Activated CD4-positive, alpha-beta T cell treated with anti-CD3 and anti-CD28 coated beads, Interleukin-2, Interleukin-4, amounts not matched to agents 100 ng/mL and 50 ng/mL, durations not matched to agents 16 hours and 8 hours (primary cell): ENCODE data around the gene OR5D13.

ENCODE experiments used
- DNase-seq: peaks from one replicate; pipeline ENCODE4 v3.0.0-alpha.2; 2020; ENCODE audit warnings: low spot score

The OR5D13 gene

GRCh38 chr11:55773138-55773537 is at the start of gene OR5D13:
TSS of gene OR5D13 (plus strand) at chr11:55773438. CDS start at chr11:55773438, 0 bp downstream.
- DNase-seq = no peak

GRCh38 chr11:55726715-55727324 is 46.4 kb upstream of the OR5D13 start:
- no peak for DNase-seq

GRCh38 chr11:55732936-55733335 is 40.3 kb upstream of the OR5D13 start:
- DNase-seq = no peak

GRCh38 chr11:55791606-55792005 is 18.4 kb downstream of the OR5D13 start:
- no peak for DNase-seq

GRCh38 chr11:55793321-55793720 is 20.1 kb downstream of the OR5D13 start:
- no peak for DNase-seq

- no peak for DNase-seq
These were observed 22.0 kb downstream of the OR5D13 start, which contains the start of gene OR5D14 for GRCh38 chr11:55795256-55795655. TSS of gene OR5D14 (plus strand) at chr11:55795556. CDS start at chr11:55795556, 0 bp downstream.

- no peak for DNase-seq
These were observed 33.0 kb downstream of the OR5D13 start for GRCh38 chr11:55806248-55806647.

- DNase-seq = no peak
These were observed 37.8 kb downstream of the OR5D13 start, which contains the start of gene OR5L1 for GRCh38 chr11:55811067-55811466. TSS of gene OR5L1 (plus strand) at chr11:55811367. CDS start at chr11:55811467, 100 bp downstream.

GRCh38 chr11:55819330-55819729 is 46.1 kb downstream of the OR5D13 start, which contains the start of gene OR5D18:
TSS of gene OR5D18 (plus strand) at chr11:55819630. CDS start at chr11:55819630, 0 bp downstream.
- no peak for DNase-seq
